GM18517 (cell line): ENCODE data around the gene HHIPL1.
"Not testable (repeated sequence)": the region's sequence is repeated elsewhere in the genome, so short reads cannot be mapped to it uniquely, and the experiment has no call there.

Experiments used
- ATAC-seq: cut with Tn5 transposase; IDR thresholded peaks from one replicate; pipeline ENCODE4 v1.9.1; 2021; ENCODE audit warnings: mild to moderate bottlenecking, moderate library complexity; ENCODE audit not compliant: unreplicated experiment

Gene HHIPL1

DNA sequence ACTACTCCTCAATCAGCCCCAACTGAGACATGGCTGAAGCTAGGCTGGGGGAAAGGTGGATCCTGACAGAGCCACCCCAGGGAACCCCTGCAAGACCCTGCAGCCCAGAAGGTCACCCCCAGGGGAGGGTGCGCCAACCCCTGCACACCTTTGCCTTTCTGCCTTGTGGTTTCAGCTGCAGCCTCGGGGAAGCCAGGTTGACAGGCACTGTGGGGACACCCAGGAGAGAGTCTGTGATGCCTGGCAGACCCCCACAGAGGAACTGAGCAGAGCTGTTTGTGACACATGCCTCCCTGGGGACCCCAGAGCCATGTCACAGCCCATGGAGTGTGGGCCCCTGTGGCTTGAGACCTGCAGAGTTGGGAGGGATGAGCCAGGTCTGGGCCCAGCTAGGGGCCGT, 11.8 kb upstream of the HHIPL1 start:
- no peak for ATAC-seq

DNA sequence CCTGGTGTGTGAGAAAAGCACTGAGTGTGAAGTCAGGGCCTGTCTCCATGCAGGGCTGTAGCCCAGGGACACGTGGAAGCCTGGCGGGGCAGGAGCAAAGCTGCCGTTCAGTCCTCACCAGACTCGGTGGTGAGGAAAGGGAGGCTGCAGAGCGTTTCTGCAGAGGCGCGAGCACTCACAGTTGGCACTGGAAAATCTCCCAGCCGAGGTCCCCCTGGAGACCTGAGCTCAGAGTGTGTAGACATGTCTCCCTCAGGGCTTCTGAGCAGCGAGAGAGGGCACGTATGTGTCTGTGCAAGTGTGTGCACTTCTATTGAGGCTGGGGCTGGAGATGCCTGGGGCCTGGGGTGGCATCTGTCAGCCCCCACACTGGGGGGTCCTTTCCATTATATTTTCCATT, 11.0 kb upstream of the HHIPL1 start:
- no peak for ATAC-seq

DNA sequence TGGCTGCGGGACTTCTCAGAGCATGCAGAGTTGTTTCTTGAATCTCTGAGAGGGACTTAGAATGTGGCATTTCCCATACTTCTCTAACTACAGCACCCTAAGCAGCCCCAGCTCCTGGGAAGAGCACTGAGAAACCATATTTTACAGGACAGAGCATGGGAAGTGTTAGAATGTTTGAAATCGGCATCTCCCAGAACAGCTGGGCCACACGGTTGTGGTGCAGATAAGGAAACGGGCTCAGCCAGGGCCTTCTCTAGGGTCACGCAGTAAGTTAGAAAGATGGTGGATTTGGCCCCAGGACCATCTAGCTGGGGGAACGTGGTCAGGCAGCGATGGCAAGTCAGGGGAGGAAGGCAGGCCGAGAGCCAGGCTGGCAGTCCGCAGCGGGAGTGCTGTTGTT, 10.5 kb upstream of the HHIPL1 start:
- no peak for ATAC-seq

DNA sequence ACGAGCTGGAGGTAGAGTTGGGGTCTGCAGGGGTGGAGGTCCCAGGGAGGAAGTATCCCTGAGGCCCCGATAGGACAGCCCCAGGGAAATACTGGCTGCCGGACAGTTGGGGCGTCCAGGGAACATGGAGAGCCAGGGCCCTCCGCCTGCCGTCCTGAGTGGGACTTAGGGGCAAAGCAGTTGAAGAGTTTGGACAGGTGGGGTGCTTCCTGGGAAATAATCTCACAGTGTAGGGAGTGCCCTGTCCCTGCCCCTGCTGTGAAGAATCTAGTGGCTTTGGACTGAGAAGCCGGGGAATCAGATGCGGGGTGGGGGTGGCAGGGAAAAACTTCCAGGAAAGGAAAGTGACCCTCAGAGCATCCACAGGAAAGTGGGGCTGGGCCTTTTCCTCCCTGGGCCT, 9.8 kb upstream of the HHIPL1 start:
- no peak for ATAC-seq

DNA sequence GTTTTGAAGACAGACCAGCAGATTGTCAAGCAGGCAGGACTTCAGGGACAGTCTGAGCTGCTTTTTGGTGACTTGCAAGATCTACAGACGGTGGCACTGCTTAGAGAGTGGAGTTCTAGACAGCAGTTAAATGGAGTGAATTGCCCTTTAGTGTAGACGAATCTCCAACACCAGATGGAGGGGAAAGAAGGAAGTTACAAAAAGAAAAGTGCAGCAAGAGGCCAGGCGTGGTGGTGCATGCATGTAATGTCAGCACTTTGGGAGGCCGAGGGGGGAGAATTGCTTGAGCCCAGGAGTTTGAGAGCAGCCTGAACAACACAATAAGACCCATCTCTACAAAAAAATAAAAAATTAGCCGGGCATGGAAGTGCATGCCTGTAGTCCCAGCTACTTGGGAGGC, 8.4 kb upstream of the HHIPL1 start:
- ATAC-seq = no peak

DNA sequence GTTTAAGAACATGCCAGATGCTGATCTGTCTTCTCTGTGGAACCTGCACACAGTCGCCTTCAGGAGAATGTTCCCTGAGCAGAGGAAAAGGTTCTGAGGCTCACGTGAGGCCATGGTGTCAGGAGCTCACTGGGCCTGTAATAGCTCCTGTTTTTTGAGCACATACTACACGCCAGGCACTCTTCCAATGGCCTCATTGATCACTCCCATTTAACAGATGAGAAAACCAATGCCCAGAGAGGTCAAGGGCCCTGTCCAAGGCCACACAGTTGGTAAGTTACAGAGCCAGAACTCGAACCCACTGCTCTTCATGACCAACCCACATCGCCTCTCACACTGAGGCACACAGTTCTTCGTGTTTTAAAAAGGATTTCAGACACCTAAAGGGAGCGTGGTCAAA, 7.3 kb upstream of the HHIPL1 start:
- no peak for ATAC-seq

DNA sequence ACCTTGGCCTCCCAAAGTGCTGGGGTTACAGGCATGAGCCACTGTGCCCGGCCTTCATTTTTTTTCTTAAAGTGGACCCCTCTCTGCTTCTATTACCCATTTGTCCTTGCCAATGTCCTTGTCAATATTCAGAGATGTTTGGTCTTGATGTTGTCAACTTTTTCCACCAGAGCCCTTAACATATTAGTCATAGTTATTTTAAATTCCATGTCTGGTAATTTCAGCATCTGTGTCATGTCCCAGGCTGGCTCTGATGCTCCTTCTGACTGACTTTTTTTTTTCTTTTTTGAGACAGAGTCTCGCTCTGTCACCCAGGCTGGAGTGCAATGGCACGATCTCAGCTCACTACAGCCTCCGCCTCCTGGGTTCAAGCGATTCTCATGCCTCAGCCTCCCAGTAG, 2.2 kb upstream of the HHIPL1 start:
- not testable (repeated sequence) for ATAC-seq

DNA sequence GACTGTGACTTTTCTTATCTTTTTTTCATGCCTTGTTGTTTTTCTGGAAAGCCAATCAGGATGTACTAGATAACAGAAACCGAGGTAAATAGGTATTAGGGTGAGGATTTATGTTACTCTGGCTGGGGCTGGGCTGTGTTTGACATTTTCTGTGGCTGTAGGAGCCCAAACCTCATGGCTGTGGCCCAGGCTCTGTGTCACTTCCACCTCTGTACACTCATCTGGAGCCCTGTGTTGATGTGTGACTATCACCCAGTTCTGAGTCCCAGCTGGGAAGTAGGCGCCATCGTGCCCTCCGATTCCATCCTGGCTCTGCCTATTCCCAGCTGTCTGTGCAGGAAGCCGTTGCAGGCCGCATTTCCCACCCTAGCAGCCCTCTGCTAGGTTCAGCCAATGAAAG, 1.6 kb upstream of the HHIPL1 start:
- no peak for ATAC-seq

DNA sequence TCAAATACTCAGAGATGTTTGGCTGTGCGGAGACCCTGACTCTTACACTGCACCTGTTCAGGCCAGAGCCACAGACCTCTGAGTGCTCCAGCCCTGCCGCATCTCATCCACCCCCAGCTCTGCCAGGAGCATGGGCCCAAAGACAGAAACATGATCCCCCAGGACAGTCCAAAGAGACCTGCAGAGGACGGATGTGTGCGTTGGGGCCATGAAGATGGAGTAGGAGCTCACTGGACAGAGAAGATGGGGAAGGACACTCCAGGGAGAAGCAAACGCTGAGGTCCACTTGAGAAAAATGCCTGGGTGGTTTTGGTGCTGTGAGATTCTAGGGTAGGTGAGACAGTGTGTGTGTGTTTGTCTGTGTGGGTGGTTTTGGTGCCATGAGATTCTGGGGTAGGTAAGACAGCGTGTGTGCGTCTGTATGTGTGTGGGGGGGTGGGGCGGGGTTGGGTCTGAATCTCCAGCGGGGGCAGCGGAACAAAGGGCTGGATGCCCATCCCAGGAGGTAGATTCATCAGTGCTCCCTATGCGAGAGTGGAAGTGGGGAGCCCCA, 818 bp upstream of the HHIPL1 start:
- ATAC-seq = no peak

DNA sequence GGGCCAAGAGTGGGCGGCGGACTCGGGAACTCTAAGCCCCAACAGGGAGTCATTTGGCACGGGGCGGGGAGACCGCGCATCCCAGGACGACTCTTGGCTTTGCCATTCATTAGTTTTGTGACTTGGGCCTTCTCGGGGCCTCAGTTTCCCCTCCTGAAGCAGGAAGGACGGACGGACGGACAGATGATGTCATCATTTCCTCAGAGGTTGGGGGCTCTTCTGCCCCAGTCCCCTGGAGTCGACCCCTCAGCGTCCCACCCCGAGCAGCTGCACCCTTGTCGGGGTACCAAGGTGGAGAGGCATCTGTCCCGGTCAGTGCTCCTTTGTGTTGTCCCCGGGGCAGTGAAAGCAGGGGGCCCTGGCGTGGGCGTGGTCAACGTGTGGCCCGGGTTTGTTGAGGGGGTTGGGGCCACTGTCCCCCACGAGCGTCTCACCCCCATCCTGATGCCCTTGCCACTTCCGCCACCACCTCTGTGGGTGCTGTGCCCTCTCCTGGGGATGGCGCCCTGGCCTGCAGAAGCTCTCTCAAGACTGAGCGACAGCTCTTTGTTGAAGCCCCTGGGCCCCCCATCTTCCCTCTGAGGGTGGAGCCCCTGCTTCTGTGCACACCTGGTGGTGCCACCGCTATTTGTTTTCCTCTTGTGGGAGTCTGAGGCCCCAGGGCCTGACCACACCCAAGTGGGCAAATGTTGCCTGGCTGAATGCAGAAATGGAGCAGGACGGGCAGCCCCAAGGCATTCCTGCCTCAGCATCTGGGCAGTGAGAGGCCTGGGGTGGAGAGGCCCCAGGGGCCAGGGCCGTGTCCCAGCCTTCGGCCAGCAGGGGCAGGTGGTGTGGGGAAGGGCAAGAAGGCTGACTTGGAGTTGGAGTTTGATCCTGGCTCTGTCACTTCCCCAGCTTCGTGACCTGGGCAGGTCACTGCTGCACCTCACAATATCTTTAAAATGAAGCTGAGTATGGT, 896 bp downstream of the HHIPL1 start:
- ATAC-seq = no peak

DNA sequence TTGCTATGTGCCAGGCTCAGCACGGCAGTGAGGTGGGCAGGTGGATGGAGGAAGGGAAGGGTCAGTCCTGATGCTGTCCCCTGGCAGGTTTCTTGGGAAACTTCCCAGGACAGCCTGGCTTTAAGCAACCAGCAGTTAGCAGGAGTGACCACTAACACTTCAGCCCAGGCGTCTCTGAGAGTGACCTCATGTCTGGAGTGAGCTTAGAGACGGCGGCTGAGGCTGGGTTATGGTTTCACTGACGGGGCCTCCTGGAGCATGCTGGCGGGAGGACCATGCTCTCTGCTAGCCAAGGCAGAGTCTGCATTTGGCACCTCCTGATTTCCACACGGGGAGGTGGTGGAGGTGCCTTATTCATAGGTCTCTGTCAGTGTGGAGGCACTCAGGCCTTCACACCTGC, 2.5 kb downstream of the HHIPL1 start:
- ATAC-seq = no peak

DNA sequence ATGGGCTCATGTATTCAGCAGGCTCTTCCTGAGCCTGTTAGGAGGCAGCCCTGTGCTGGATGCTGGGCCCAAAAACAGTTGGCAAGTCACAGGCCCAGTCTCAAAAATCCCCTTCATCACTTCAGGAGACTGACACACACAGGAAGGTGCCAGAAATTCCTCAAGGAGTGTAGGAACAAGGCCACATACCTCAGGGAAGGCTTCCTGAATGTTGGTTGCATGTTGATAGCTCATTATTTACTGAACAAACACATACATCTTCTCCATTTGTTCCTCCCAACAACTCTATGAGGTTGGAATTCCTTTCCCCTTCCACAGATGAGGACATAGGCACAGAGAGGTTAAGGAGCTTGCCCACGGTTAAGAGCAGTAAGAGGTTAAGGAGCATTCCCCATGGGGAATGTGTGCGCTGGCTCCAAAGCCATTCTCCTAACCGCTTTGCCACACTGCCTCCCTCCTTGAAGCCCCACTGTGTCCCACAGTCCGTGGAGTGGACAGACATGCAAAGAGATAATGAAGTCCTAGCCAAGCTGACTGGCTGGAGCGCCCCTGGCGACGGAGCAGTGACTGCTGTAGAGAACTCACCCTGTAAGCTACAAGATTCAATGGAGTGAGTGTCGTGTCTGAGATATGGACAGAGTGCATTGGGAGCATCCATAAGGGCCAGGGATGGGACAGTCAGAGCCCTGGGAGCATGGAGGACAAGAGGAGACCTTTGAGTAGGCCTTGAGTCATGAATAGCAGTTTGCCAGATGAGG, 3.3 kb downstream of the HHIPL1 start:
- ATAC-seq = no peak

DNA sequence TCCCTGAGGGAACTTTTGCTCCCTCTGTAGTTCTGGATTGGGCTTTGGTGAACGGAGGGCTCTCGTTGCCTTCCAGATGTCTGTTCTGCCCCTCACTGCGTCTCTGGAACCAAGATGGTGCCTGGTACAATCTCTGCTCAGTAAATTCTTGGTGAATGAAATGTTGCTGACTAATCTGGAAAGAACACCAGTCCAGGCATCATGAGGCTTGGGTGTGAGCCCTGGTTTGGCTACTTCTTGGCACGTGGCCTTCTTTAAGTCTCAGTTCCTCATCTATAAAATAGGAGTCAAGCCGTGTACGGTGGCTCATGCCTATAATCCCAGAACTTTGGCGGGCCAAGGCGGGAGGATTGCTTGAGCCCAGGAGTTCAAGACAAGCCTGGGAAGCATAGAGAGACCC, 4.3 kb downstream of the HHIPL1 start:
- no peak for ATAC-seq

DNA sequence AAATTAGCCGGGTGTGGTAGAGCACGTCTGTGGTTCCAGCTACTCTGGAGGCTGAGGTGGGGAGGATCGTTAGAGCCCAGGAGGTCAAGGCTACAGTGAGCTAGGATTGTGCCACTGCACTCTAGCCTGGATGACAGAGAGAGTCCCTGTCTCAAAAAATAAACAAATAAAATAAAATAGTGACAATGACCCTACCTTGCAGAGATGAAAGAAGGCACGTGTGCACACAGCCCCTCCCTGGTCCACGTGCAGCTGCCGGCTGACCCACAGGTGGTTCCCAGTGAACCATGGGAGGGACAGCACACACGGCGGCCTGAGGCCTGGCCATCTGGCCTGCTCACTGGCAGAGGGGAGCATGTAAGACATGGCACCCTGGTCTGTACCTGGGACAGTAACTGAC, 4.7 kb downstream of the HHIPL1 start:
- ATAC-seq = no peak

DNA sequence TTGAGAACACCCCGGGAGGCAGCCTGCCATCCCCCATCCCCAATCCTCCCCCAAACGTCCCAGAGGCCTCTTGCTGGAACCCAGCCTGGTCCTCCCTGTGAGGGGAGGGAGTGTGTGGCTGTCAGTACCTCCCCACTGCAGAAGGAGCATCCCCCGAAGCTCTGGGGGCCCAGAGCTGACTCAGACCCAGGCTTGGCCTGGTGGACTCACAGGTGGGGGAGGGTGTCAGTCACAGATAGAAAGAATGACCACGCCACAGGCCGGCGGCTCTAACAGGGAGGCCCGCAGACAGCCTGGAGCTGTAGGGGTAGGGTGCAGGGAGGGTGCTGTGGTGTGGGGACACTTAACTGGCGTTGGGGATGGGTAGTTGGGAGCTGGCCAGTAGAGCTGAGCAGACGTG, 5.3 kb downstream of the HHIPL1 start:
- no peak for ATAC-seq

DNA sequence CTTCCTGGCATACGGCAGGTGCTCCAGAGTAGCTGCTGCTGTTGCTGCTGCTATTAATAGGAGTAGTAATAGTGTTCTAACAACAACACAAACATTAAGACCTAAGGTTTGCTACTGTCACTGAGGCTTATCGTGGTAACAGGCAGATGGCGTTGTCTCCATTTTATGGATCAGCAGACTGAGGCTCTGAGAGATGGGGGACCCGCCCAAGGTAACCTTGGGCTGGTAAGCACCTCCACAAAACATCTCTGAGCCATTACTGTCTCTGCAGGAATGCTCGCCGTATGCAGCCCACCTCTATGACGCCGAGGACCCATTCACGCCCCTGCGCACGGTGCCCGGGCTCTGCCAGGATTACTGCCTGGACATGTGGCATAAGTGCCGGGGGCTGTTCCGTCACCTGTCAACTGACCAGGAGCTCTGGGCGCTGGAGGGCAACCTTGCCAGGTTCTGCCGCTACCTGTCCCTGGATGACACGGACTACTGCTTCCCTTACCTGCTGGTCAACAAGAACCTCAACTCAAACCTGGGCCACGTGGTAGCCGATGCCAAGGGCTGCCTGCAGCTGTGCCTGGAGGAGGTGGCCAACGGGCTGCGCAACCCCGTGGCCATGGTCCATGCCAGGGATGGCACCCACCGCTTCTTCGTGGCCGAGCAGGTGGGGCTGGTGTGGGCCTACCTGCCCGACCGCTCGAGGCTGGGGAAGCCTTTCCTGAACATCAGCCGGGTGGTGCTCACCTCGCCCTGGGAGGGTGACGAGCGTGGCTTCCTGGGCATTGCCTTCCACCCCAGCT, 7.2 kb downstream of the HHIPL1 start:
- ATAC-seq = no peak

DNA sequence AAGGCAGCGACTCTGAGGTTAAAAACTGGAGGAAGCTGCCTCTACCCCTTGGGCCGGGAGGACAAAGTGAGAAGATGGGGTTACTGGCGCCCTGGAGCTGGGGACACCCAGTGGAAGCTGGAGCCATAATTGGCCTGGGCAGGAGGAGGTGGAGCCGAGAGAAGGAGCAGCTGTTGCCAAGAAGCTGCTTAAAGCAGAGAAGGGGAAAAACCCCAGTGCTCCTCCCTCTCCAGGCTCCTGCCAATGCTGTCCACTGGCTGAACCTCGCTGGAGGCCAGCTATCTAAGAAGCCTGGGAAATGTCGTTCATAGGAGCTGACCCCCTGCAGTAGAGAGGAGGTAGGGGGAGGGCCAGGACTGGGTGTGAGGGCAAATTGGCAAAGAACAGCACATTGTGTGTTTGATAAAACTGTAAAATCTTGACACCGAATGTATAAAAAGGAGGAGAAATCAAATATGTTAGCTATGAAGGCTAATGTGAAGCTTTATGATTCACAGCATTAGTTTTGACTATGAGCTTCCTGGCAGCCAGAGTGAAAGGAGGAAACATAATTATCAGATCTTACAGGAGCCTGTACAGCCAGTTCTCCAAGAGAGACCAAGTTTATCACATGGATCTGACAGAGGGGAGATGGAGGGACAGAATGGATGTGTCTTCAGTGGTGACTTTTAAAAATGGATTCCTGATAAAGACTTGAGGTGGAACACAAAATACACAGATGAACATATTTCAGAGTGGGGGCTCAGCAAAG, 9.5 kb downstream of the HHIPL1 start:
- ATAC-seq = no peak

DNA sequence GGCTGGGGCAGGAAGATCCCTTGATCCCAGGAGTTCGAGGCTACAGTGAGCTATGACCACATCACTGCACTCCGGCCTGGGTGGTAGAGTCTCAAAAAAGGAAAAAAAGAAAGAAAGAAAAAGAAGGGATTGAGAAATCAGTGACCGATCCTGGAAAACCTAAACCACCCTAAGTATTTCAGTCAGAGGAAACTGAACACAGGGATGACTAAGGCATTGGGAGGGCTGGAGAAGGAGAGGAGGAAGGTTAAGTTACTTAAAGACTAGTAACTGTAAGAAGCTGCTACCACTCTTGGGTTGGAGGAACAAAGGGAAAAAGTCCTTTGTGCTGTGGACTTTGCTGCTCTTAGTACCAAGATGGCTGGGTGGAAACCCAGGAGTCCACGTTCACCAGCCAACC, 10.6 kb downstream of the HHIPL1 start:
- ATAC-seq = no peak

DNA sequence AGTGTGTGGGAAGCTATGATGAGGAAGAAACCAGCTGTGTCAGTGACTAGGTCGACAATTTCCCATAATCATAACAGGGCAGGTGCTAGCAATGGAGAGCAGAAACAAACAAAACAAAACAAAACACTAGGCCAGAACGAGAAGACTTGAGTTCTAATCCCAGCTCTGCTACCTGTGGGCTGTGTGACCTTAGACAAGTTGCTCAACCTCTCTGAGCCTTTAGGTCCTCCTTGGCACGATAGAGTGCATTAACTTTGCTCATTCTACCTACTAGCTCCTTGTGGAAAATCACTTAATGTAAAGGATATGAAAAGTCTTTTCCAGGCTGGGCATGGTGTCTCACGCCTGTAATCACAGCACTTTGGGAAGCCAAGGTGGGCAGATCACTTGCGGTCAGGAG, 11.2 kb downstream of the HHIPL1 start:
- no peak for ATAC-seq

DNA sequence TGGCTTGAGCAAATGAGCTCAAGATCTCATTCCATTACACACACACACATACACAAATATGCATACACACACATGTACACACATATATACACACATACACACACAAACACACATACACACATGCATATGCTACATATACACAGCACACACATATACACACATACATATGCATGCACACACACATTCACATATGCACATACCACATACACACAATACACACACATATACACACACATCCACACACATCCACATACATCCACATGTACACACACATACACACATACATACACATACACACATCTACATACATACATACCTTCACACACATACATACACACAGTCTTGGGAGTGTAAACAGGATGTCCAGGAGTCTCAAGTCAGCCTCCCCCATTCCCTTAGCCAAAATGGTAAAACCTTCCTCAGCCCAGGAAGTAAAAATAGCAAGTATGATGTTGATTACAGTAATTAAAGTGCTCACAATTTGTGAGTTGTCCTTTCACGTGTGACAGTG, 12.8 kb downstream of the HHIPL1 start:
- no peak for ATAC-seq
